Measurements from ENCODE around the gene FER. TPM values are rescaled to one million over a fixed set of nuclear protein-coding genes. Genes with fewer than 3 reads are reported as not detected.

FER gene
- total RNA-seq, 2 experiments from 2014 or later = 14.2 to 15.9 TPM

DNA sequence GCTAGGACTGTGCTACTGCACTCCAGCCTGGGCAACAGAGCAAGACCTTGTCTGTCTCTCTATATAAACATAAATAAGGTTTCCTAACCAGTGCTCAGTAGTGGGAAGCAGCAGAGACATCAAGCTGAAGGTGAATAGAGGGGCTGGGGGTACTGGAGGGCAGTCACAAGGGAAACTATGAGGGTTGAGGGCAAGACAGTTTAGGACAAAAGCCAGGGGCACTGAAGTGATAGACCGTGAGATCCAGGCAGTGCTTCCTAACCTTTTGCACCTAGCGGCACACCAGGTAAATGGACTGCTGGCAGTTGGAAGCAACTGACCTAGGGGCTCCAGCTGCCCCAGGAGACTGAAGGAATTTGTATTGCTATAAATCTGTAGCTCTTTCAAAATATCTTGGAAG, 483.6 kb downstream of the FER start:
- TF ChIP-seq, protein P1, sequence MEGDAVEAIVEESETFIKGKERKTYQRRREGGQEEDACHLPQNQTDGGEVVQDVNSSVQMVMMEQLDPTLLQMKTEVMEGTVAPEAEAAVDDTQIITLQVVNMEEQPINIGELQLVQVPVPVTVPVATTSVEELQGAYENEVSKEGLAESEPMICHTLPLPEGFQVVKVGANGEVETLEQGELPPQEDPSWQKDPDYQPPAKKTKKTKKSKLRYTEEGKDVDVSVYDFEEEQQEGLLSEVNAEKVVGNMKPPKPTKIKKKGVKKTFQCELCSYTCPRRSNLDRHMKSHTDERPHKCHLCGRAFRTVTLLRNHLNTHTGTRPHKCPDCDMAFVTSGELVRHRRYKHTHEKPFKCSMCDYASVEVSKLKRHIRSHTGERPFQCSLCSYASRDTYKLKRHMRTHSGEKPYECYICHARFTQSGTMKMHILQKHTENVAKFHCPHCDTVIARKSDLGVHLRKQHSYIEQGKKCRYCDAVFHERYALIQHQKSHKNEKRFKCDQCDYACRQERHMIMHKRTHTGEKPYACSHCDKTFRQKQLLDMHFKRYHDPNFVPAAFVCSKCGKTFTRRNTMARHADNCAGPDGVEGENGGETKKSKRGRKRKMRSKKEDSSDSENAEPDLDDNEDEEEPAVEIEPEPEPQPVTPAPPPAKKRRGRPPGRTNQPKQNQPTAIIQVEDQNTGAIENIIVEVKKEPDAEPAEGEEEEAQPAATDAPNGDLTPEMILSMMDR (IDR thresholded peaks at IDR 0.05) = no peak
- peaks cover 5% of the 10 kb centered on the region for H3K27me3 Mint-ChIP-seq
- DNase-seq = no peak
- H3K27ac Mint-ChIP-seq = no peak overlapping the region
- peaks cover 3 to 5% of the 10 kb centered on the region in 2 experiments for H3K27me3 ChIP-seq (ENCODE audit: control insufficient read depth in 1 of 2, insufficient read depth in 2 of 2, low read length in 2 of 2)
- intact Hi-C loops (cut with DNase I, micrococcal nuclease) = no loop called here
- H3K36me3 Mint-ChIP-seq (ENCODE audit: low read depth) = no peaks in the 10 kb centered on the region
- H3K27ac ChIP-seq (ENCODE audit: low read depth in 1 of 2, low read length in 2 of 2) = no peak overlapping the region
- no peaks in the 10 kb centered on the region for H3K4me1 Mint-ChIP-seq (ENCODE audit: low read depth)
- ATAC-seq (ENCODE audit: poor library complexity) = no peak
- no peak overlapping the region for H3K4me3 ChIP-seq (ENCODE audit: low read length)
- ChIA-PET POLR2A (no interaction called here), CTCF (no interaction called here)
- H3K9me3 ChIP-seq (ENCODE audit: control insufficient read depth in 1 of 2, insufficient read depth in 1 of 2, low read length in 2 of 2) = peaks cover 0 to 10% of the 10 kb centered on the region in 2 experiments
- H3K36me3 ChIP-seq (ENCODE audit: insufficient read depth, low read length) = no peaks in the 10 kb centered on the region
- no peak overlapping the region for H3K4me3 Mint-ChIP-seq
- no peaks in the 10 kb centered on the region for H3K4me1 ChIP-seq (ENCODE audit: insufficient read depth, low read length)
- peaks cover 6% of the 10 kb centered on the region for H3K9me3 Mint-ChIP-seq

DNA sequence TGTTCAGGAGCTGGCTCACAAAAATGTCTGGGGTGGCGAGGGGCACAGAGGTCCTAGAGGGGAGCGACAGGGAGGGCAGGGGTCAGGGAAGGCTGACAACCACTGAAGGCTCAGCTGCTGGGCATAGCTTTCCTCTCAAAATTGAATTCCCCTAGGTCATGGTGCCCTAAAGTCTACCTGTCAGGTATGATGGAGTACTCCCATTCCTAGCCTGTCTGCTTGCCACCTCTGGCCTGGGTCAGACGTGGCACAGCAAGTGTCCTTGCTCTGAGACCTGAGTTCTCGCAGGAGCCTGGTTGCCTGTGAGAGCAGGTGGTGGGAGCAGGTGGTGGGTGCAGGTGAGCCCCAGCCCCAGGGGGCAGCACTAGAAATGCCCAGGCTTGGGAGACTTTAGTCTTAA, 486.7 kb downstream of the FER start:
- no peak overlapping the region for H3K4me3 ChIP-seq (ENCODE audit: low read length)
- Mint-ChIP-seq H3K27ac (no peak overlapping the region), H3K9me3 (peaks cover 6% of the 10 kb centered on the region), H3K27me3 (peaks cover 5% of the 10 kb centered on the region), H3K36me3 (ENCODE audit: low read depth) (no peaks in the 10 kb centered on the region), H3K4me3 (no peak overlapping the region), H3K4me1 (ENCODE audit: low read depth) (no peaks in the 10 kb centered on the region)
- intact Hi-C loops (cut with DNase I, micrococcal nuclease) = no loop called here
- H3K4me1 ChIP-seq (ENCODE audit: insufficient read depth, low read length) = no peaks in the 10 kb centered on the region
- no peak for DNase-seq
- no peak for ATAC-seq (ENCODE audit: poor library complexity)
- no peak overlapping the region for H3K27ac ChIP-seq (ENCODE audit: low read depth in 1 of 2, low read length in 2 of 2)
- POLR2A ChIA-PET = no interaction called here
- peaks cover 0 to 14% of the 10 kb centered on the region in 2 experiments for H3K9me3 ChIP-seq (ENCODE audit: control insufficient read depth in 1 of 2, insufficient read depth in 1 of 2, low read length in 2 of 2)
- CTCF ChIA-PET = no interaction called here
- TF ChIP-seq, protein P1 (IDR thresholded peaks at IDR 0.05) = no peak
- H3K27me3 ChIP-seq (ENCODE audit: control insufficient read depth in 1 of 2, insufficient read depth in 2 of 2, low read length in 2 of 2) = peaks cover 0 to under 1% of the 10 kb centered on the region in 2 experiments
- H3K36me3 ChIP-seq (ENCODE audit: insufficient read depth, low read length) = no peaks in the 10 kb centered on the region

DNA sequence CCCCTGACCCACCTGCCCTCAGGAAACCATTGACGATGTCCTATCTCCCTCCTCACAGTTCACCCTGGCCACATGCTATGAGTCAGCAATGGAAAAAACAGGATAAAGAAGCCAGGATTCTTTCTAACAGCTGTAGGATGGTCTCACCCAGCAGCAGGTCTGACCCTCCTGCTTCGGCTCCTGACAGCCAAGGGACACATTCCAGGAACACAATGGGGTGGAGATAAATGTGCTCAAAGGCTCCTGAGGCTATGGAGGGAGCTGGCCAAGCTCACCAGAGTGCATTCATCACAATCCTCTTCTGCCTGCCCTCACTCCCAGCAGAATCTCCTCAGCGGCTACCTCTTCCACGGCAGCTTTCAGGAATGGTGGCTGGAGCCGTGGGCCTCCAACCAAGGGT, 491.8 kb downstream of the FER start:
- POLR2A ChIA-PET = no interaction called here
- Histone ChIP-seq H3K27ac (ENCODE audit: low read depth in 1 of 2, low read length in 2 of 2) (no peak overlapping the region), H3K4me3 (ENCODE audit: low read length) (no peak overlapping the region), H3K4me1 (ENCODE audit: insufficient read depth, low read length) (no peaks in the 10 kb centered on the region), H3K36me3 (ENCODE audit: insufficient read depth, low read length) (no peaks in the 10 kb centered on the region), H3K27me3 (ENCODE audit: control insufficient read depth in 1 of 2, insufficient read depth in 2 of 2, low read length in 2 of 2) (no peaks in the 10 kb centered on the region), H3K9me3 (ENCODE audit: control insufficient read depth in 1 of 2, insufficient read depth in 1 of 2, low read length in 2 of 2) (peaks cover 0 to 12% of the 10 kb centered on the region in 2 experiments)
- TF ChIP-seq, protein P1 (IDR thresholded peaks at IDR 0.05) = no peak
- Mint-ChIP-seq H3K9me3 (peaks cover 6% of the 10 kb centered on the region), H3K4me3 (no peak overlapping the region), H3K36me3 (ENCODE audit: low read depth) (no peaks in the 10 kb centered on the region), H3K27ac (no peak overlapping the region), H3K27me3 (no peaks in the 10 kb centered on the region), H3K4me1 (ENCODE audit: low read depth) (no peaks in the 10 kb centered on the region)
- intact Hi-C loops (cut with DNase I, micrococcal nuclease) = no loop called here
- ATAC-seq (ENCODE audit: poor library complexity) (no peak), DNase-seq (no peak)
- CTCF ChIA-PET = no interaction called here
